Activated naive CD8-positive, alpha-beta T cell treated with anti-CD3 and anti-CD28 coated beads for 36 hours (primary cell): ENCODE results near the gene NPIPB6. TPM values are rescaled to one million over a fixed set of nuclear protein-coding genes. Genes with fewer than 3 reads are reported as not detected.
A peak's percentile ranks its signal among the peaks of the same experiment; 100 is the strongest.

Source experiments
- DNase-seq: peaks from one replicate; pipeline ENCODE4 v3.0.0; 2021
- H3K27ac Mint-ChIP-seq: one replicate; pipeline ENCODE4 v1.8.0; 2022; ENCODE audit warnings: mild to moderate bottlenecking, moderate library complexity, mixed read lengths
- H3K27me3 Mint-ChIP-seq: one replicate; pipeline ENCODE4 v1.8.0; 2022; ENCODE audit warnings: mild to moderate bottlenecking, mixed read lengths
- H3K36me3 Mint-ChIP-seq: one replicate; pipeline ENCODE4 v1.8.0; 2021; ENCODE audit warnings: mild to moderate bottlenecking, mixed read lengths
- H3K4me1 Mint-ChIP-seq: one replicate; pipeline ENCODE4 v1.8.0; 2021; ENCODE audit warnings: mixed read lengths
- H3K4me3 Mint-ChIP-seq: one replicate; pipeline ENCODE4 v1.8.0; 2022; ENCODE audit warnings: mild to moderate bottlenecking, moderate library complexity, mixed read lengths
- H3K9me3 Mint-ChIP-seq: one replicate; pipeline ENCODE4 v1.8.0; 2022; ENCODE audit warnings: mixed read lengths
- total RNA-seq, 2 experiments: library from RNA; stranded (reverse); gene quantifications; one replicate each; pipeline ENCODE4 v1.2.3, GENCODE V29; 2021

NPIPB6 gene
- total RNA-seq, 2 experiments from 2014 or later, result not detected

DNA sequence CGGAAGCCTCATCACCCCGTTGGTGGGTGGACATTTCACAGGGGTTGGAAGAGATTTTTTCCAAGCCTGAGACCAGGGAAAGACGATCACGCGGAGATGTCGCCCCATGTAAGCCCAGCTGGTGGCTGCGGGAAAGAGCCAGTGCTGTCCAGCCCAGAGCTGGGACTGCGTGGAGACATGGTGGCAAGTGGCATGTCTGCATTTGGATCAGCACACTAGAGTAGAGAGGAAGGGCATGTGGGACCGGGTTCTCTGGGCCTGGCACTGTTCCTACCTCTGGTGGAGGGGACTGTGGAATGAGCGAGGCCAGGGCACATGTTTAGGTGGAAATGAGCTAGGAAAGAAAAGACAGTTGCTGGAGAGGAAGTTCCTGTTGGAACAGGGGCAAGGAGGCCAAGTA lies 51.0 kb downstream of the NPIPB6 start:
- Mint-ChIP-seq H3K27ac (peak overlapping the region; percentile 61), H3K27me3 (no peaks in the 10 kb centered on the region), H3K36me3 (peaks cover 24% of the 10 kb centered on the region), H3K4me1 (peaks cover 57% of the 10 kb centered on the region), H3K9me3 (no peaks in the 10 kb centered on the region), H3K4me3 (peak overlapping the region; percentile 48)
- DNase-seq, result no peak

DNA sequence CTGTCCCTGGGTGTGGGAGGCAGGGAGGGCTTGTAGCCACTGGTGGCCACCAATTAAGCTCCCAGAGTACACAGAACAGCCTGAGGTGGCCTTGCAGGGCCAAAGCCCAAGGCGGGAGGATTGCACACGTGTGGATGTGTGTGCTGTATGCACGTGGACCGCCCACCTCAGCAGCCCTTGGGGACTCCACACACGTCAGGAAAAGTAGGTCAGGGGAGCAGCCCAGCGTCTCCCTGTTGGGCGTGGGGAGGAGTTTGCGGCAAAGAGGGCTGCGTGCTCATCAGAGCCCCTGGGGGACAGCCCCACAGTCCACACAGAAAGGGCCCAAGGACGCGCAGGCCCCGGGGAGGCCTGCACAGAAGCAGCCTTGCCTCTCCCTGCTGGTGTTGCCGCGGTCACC lies 51.4 kb downstream of the NPIPB6 start:
- peak overlapping the region; percentile 48 for H3K4me3 Mint-ChIP-seq
- H3K27me3 Mint-ChIP-seq, result no peaks in the 10 kb centered on the region
- H3K27ac Mint-ChIP-seq, result peak overlapping the region; percentile 61
- peaks cover 56% of the 10 kb centered on the region for H3K4me1 Mint-ChIP-seq
- peaks cover 24% of the 10 kb centered on the region for H3K36me3 Mint-ChIP-seq
- no peaks in the 10 kb centered on the region for H3K9me3 Mint-ChIP-seq
- DNase-seq, result peak; percentile 76

DNA sequence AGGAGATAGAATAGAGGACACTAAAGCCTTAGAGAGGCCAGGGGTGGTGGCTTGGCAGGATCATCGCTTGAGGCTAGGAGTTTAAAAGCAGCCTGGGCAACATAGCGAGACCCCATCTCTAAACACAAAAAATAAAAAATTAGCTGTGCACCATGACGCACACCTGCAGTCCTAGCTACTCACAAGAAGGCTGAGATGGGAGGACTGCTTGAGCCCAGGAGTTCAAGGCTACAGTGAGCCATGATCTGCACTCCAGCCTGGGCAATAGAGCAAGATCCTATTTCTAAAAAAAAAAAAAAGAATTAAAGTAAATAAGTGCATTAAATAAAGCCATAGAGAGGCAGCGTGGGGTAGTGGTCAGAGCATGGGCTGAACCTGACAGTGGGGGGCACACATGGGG lies 51.9 kb downstream of the NPIPB6 start:
- H3K9me3 Mint-ChIP-seq, result no peaks in the 10 kb centered on the region
- H3K36me3 Mint-ChIP-seq, result peaks cover 24% of the 10 kb centered on the region
- no peaks in the 10 kb centered on the region for H3K27me3 Mint-ChIP-seq
- peak overlapping the region; percentile 81 for H3K27ac Mint-ChIP-seq
- no peak overlapping the region for H3K4me3 Mint-ChIP-seq
- H3K4me1 Mint-ChIP-seq, result peaks cover 53% of the 10 kb centered on the region
- no peak for DNase-seq

DNA sequence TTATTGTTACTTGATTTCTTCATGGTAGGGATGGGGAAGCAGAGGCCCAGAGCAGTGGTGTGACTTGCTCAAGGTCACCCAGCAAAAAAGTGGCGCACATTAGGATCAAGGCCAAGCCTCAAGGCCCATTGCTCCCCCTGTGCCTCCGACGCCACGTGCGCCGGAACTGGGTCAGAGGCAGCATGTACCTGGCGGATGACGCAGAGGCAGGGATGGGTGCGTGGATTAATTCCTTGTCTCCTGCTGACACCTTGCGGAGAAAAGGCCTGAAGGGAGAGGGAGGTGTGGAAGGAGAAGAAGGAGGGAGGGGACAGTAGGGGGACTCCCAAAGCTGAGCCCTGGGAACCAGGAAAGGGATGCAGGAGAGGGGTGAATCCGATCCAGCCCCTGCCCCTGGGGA lies 52.5 kb downstream of the NPIPB6 start:
- peaks cover 25% of the 10 kb centered on the region for H3K36me3 Mint-ChIP-seq
- peaks cover 53% of the 10 kb centered on the region for H3K4me1 Mint-ChIP-seq
- H3K9me3 Mint-ChIP-seq, result no peaks in the 10 kb centered on the region
- H3K27ac Mint-ChIP-seq, result peak overlapping the region; percentile 81
- H3K4me3 Mint-ChIP-seq, result peak overlapping the region; percentile 53
- no peaks in the 10 kb centered on the region for H3K27me3 Mint-ChIP-seq
- DNase-seq, result no peak

DNA sequence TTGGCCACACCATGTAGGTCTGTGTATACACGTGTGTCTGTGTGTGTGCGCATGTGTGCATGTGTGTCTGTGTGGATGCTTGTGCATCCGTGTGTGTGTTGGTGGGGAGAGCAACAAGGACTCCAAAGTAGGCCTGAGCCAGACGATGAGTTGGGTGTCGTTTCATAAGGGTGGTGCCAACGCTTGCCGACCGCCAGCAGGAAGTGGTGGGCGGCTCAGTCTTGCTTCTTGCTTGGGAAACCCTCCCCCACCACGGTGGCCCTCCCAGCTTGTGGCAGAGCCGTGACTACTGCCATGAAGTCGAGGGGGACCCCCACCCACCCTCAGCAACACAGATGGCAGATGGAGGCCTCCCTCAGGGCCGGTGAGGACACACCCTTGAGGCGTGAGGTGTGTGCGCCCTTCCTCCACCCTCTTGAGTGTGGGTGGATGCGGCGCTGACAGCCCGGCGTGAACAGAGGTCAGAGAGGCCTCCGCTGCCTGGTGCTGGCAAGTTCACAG lies 53.4 kb downstream of the NPIPB6 start:
- peak; percentile 89 for DNase-seq
- Mint-ChIP-seq H3K4me1 (peaks cover 49% of the 10 kb centered on the region), H3K36me3 (peaks cover 29% of the 10 kb centered on the region), H3K27me3 (no peaks in the 10 kb centered on the region), H3K4me3 (peak overlapping the region; percentile 53), H3K9me3 (no peaks in the 10 kb centered on the region), H3K27ac (peak overlapping the region; percentile 81)

GRCh38 chr16:28308794-28309584 lies 54.3 kb downstream of the NPIPB6 start:
- no peak overlapping the region for H3K4me3 Mint-ChIP-seq
- H3K27me3 Mint-ChIP-seq, result no peaks in the 10 kb centered on the region
- H3K27ac Mint-ChIP-seq, result peak overlapping the region; percentile 70
- H3K9me3 Mint-ChIP-seq, result no peaks in the 10 kb centered on the region
- no peak for DNase-seq
- peaks cover 49% of the 10 kb centered on the region for H3K4me1 Mint-ChIP-seq
- peaks cover 26% of the 10 kb centered on the region for H3K36me3 Mint-ChIP-seq

DNA sequence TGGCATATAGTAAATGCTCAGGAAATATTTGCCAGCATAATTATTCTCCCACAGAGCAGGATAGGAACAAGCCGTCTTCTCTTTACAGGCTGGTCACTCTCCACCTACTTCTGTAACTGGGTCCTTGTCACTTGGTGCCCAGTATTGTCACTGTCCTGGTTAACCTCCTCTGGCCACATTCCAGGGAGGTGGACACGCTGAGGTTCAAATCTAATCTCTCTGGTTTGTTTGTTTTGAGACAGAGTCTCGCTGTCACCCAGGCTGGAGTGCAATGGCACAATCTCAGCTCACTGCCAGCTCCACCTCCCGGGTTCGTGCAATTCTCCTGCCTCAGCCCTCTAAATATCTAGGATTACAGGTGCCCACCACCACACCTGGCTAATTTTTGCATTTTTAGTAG lies 55.4 kb downstream of the NPIPB6 start:
- Mint-ChIP-seq H3K27me3 (no peaks in the 10 kb centered on the region), H3K9me3 (no peaks in the 10 kb centered on the region), H3K4me3 (no peak overlapping the region), H3K4me1 (peaks cover 47% of the 10 kb centered on the region), H3K36me3 (peaks cover 26% of the 10 kb centered on the region), H3K27ac (no peak overlapping the region)
- no peak for DNase-seq

DNA sequence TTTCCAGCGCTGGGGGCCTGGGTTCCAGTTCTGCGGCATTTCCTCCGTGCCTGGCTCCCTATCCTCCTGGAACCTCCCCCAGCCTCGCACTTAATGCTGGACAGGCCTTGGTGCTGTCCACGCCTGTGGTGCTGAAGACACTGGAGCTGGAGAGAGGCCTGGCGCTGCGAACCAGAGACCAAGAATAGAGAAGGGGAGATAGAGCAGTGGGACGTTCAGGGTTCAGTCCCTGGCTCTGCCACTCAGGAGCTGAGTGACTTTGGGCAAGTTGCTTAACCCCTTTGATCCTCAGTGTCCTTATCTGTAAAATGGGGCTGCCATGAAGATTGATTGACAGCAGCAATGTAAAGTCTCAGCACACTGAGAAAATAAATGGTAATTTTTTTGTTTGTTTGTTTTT lies 59.1 kb downstream of the NPIPB6 start:
- Mint-ChIP-seq H3K36me3 (peaks cover 12% of the 10 kb centered on the region), H3K4me3 (no peak overlapping the region), H3K4me1 (peaks cover 22% of the 10 kb centered on the region), H3K9me3 (no peaks in the 10 kb centered on the region), H3K27ac (no peak overlapping the region), H3K27me3 (no peaks in the 10 kb centered on the region)
- no peak for DNase-seq

DNA sequence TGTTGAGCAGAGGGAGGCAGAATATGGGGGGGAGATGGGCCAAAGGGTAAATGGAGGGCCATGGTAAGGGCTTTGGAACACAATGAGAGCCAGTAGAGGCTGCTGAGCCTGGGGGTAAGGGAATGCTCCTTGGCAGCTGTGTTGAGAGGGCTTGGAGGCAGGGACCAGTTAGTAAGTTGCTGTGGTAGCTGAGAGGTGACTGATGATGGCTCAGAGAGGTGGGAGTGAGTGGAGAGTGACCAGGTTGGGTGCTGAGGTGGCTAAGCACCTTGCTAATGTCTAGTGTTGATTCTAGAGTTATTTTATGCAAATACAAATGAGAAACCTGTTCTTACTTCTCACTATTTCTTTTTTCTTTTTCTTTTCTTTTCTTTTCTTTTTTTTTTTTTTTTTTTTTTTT lies 60.2 kb downstream of the NPIPB6 start:
- no peak for DNase-seq
- Mint-ChIP-seq H3K4me1 (peaks cover 19% of the 10 kb centered on the region), H3K4me3 (no peak overlapping the region), H3K27me3 (no peaks in the 10 kb centered on the region), H3K27ac (no peak overlapping the region), H3K9me3 (no peaks in the 10 kb centered on the region), H3K36me3 (peaks cover 7% of the 10 kb centered on the region)

DNA sequence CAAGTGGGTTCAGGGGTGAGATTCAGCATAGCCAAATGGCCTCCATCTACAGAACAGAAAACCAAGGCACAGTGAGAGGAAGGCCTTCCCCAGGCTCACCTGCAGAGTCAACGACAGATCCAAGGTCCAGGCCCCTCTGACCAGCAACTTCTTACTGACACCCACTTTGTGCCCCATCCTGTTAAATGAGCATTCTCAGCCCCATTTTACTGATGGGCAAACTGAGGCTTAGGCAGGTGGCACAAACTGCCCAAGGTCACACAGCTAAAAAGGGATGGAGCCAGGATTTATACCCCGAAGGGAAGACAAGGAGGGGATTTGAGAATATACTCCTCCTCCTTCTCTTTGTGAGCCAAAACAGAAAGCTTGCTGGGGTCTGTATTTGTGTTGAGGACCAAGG lies 61.7 kb downstream of the NPIPB6 start:
- Mint-ChIP-seq H3K9me3 (no peaks in the 10 kb centered on the region), H3K27me3 (no peaks in the 10 kb centered on the region), H3K27ac (no peak overlapping the region), H3K36me3 (peaks cover 9% of the 10 kb centered on the region), H3K4me3 (no peak overlapping the region), H3K4me1 (peaks cover 26% of the 10 kb centered on the region)
- DNase-seq, result no peak

- no peak overlapping the region for H3K4me3 Mint-ChIP-seq
- peaks cover 28% of the 10 kb centered on the region for H3K4me1 Mint-ChIP-seq
- no peak overlapping the region for H3K27ac Mint-ChIP-seq
- no peaks in the 10 kb centered on the region for H3K27me3 Mint-ChIP-seq
- DNase-seq, result no peak
- peaks cover 9% of the 10 kb centered on the region for H3K36me3 Mint-ChIP-seq
- H3K9me3 Mint-ChIP-seq, result no peaks in the 10 kb centered on the region
Observed at GRCh38 chr16:28301154-28301553, 62.2 kb downstream of the NPIPB6 start.

DNA sequence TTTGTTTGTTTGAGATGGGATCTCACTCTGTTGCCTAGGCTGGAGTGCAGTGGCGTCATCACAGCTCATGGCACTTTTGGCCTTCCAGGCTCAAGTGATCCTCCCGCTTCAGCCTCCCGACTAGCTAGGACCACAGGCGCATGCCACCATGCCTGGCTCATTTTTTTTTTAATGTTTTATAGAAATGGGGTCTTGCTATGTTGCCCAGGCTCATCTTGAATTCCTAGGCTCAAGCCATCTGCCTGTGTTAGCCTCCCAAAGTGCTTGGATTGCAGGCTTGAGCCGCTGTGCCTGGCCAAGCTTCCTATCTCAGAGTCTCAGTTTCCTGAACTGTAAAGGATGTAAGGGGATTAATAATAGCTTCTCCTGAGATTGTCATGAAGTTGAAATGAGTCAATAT lies 63.0 kb downstream of the NPIPB6 start:
- no peak overlapping the region for H3K4me3 Mint-ChIP-seq
- H3K4me1 Mint-ChIP-seq, result peaks cover 31% of the 10 kb centered on the region
- DNase-seq, result no peak
- no peak overlapping the region for H3K27ac Mint-ChIP-seq
- no peaks in the 10 kb centered on the region for H3K27me3 Mint-ChIP-seq
- peaks cover 7% of the 10 kb centered on the region for H3K36me3 Mint-ChIP-seq
- H3K9me3 Mint-ChIP-seq, result no peaks in the 10 kb centered on the region

DNA sequence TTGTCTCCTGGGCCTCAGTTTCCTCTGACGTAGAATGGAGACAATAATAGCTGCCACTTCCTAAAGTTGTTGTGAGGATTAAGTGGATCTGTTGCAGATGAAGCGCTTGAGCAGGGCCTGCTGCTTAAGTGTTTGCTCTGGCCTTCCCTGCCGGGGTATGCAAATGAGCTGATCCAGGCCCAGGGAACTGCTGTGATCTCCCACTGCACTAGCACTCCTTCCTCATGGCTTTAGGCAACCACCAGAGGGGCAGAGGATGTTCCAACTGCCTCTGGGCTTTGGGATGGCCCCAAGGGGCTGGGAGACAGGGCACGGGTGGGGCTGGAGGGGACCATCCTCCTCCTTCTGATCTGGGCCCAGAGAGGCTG lies 64.8 kb downstream of the NPIPB6 start:
- Mint-ChIP-seq H3K36me3 (peaks cover 5% of the 10 kb centered on the region), H3K27me3 (no peaks in the 10 kb centered on the region), H3K4me1 (peaks cover 49% of the 10 kb centered on the region), H3K4me3 (no peak overlapping the region), H3K27ac (no peak overlapping the region), H3K9me3 (no peaks in the 10 kb centered on the region)
- DNase-seq, result no peak

DNA sequence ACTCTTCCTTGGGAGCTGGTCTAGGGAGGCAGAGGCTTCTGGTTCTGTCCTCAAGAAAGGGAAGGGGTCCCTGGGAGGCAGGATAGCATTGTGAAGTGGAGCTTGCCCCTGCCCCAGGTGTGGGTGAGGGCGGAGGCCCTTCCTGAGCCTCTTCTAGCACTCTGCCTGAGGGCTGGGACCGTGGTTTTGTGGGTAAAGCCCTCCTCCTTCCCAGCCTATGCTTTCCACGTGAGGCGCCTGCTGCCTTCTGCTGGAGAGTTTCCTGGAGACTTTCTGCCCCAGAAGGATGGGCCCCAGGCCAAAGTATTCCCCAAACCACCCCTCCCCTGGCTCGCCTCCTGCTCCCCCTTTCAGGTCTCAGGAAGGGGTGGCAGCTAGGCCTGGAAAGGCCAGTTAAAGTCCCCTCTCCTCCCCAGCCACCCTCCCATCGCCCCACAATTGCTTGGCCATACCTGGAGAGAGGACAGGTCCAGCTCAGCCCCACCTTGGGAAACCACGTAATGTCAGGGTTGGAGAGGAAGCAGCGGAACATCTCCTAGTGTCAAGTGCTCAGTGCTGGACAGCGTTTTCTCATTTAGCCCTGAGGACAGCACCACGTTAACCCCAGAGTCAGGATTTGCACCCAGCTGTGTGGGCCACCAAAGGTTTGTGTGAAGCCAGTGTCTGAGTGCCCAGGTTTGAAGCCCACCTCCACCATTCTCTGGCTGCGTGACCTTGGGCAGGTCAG lies 65.4 kb downstream of the NPIPB6 start:
- Mint-ChIP-seq H3K27ac (peak overlapping the region; percentile 13), H3K4me1 (peaks cover 47% of the 10 kb centered on the region), H3K9me3 (no peaks in the 10 kb centered on the region), H3K36me3 (peaks cover 5% of the 10 kb centered on the region), H3K27me3 (no peaks in the 10 kb centered on the region), H3K4me3 (no peak overlapping the region)
- DNase-seq, result no peak

DNA sequence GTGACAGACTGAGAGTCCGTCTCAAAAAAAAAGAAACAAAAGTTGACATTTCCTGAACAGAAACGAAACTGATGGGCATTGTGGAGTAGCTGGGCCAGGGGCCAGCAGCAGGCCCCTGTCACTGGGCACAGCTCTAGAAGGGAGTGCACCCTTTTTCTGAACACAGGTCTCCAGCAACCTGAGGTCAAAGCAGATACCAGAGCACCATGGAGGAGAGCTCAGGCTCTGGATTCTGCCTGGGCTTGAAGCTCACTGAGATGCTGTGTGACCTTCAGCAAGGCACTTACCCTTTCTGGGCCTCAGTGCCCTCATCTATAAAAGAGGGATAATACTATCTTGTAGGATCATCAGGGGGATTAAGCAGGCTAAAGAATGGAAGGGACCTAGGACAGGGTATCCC lies 66.0 kb downstream of the NPIPB6 start:
- peaks cover 5% of the 10 kb centered on the region for H3K36me3 Mint-ChIP-seq
- peaks cover 45% of the 10 kb centered on the region for H3K4me1 Mint-ChIP-seq
- H3K4me3 Mint-ChIP-seq, result no peak overlapping the region
- no peak for DNase-seq
- peak overlapping the region; percentile 60 for H3K27ac Mint-ChIP-seq
- no peaks in the 10 kb centered on the region for H3K9me3 Mint-ChIP-seq
- H3K27me3 Mint-ChIP-seq, result no peaks in the 10 kb centered on the region
